Spleen (tissue), 11 donors: ENCODE results near the gene PTTG1IP2. TPM values are rescaled to one million over a fixed set of nuclear protein-coding genes. Genes with fewer than 3 reads are reported as not detected.

Experiments
- DNase-seq: peaks from one replicate; pipeline ENCODE4 v3.0.0-alpha.2; 2020
- H3K27ac ChIP-seq, 8 donors: fragments of 200-600 bp; sonication (generic) in 7 of 8; 1 replicate in 4 of 8; 2 replicates in 4 of 8; pipeline versions ENCODE4 v1.5.0 to v1.8.0; 2016 to 2021; ENCODE audit warnings: inconsistent platforms in 4 of 8, mild to moderate bottlenecking in 4 of 8, moderate library complexity in 1 of 8
- H3K27me3 ChIP-seq, 7 donors: fragments of 200-600 bp; sonication (generic) in 6 of 7; replicated peaks in 1 of 7; 1 replicate in 4 of 7; 2 replicates in 3 of 7; pipeline versions ENCODE4 v1.5.0 to v1.8.0; 2016 to 2021; ENCODE audit warnings: inconsistent platforms in 3 of 7, mild to moderate bottlenecking in 1 of 7
- H3K36me3 ChIP-seq, 6 donors: fragments of 200-600 bp; sonication (generic) in 5 of 6; 1 replicate in 4 of 6; 2 replicates in 2 of 6; pipeline versions ENCODE4 v1.5.0 to v1.8.0; 2016 to 2021; ENCODE audit warnings: inconsistent platforms in 2 of 6
- H3K4me1 ChIP-seq, 6 donors: fragments of 200-600 bp; sonication (generic) in 5 of 6; 1 replicate in 3 of 6; 2 replicates in 3 of 6; pipeline versions ENCODE4 v1.5.0 to v1.8.0; 2016 to 2021; ENCODE audit warnings: inconsistent platforms in 3 of 6
- H3K4me3 ChIP-seq, 8 donors: fragments of 200-600 bp; sonication (generic) in 7 of 8; 1 replicate in 4 of 8; 2 replicates in 4 of 8; pipeline versions ENCODE4 v1.5.0 to v1.8.0; 2016 to 2021; ENCODE audit warnings: inconsistent platforms in 4 of 8, mild to moderate bottlenecking in 4 of 8, moderate library complexity in 2 of 8
- H3K9me3 ChIP-seq, 8 donors: fragments of 200-600 bp; sonication (generic) in 7 of 8; 1 replicate in 4 of 8; 2 replicates in 4 of 8; pipeline versions ENCODE4 v1.5.0 to v1.8.0; 2016 to 2021; ENCODE audit warnings: inconsistent platforms in 4 of 8
- POLR2A ChIP-seq, 3 donors: fragments of 450-650 bp; IDR thresholded peaks; one replicate each; pipeline ENCODE4 v1.5.1; 2017; ENCODE audit warnings: antibody characterized with exemption in 3 of 3, mild to moderate bottlenecking in 1 of 3
- POLR2AphosphoS5 ChIP-seq, 3 donors: sonication (generic); formaldehyde crosslinking; IDR thresholded peaks; one replicate each; pipeline ENCODE4 v1.5.1; 2017; ENCODE audit warnings: antibody characterized with exemption in 3 of 3
- WGBS, 5 donors: extraction: QIAGEN DNeasy Blood & Tissue Kit in 3 of 5; methylation state at CpG; one replicate each; pipeline versions ENCODE4 v1.1.5 to v1.1.7; 2013 to 2018; 5-methylcytosine and 5-hydroxymethylcytosine counted together
- intact Hi-C: fragments of 100-400 bp; cut with DNase I; formaldehyde crosslinking; loops from one replicate; pipeline ENCODE4 v1.15.0; 2023; ENCODE audit warnings: low total_unique reads
- polyA plus RNA-seq, 3 donors: library from polyadenylated mRNA; stranded (reverse); fragments of 200-250 nt; gene quantifications; one replicate each; pipeline ENCODE4 v1.2.1, GENCODE V29; 2013
- total RNA-seq, 7 donors: library from RNA; depleted of rRNA in 3 of 7; stranded (reverse); fragments of >200 nt in 3 of 7; fragmentation: NEBNext Ultra II Directional in 4 of 7; extraction: Animal tissue kit (Norgen Biotek cat#: 25700) in 4 of 7; gene quantifications; one replicate each; pipeline versions ENCODE4 v1.1.0 to v1.2.1, GENCODE V29; 2016 to 2021
- TF ChIP-seq, protein P1 (sequence below), 11 experiments: fragments of 200-600 bp in 7 of 11; fragments of 450-650 bp in 4 of 11; sonication (generic) in 4 of 11; IDR thresholded peaks in 8 of 11; conservative IDR thresholded peaks in 3 of 11; 1 replicate in 7 of 11; 2 replicates in 4 of 11; pipeline versions ENCODE4 v1.4.0 to v1.8.0; 2016 to 2021; ENCODE audit warnings: antibody characterized with exemption in 11 of 11, inconsistent platforms in 4 of 11, mild to moderate bottlenecking in 1 of 11
- donor health status: healthy with polysubstance abuse.
- donor health status: DM: no; HTN: no; CAD: no; lungs with moderate emphysema.
- donor health status: DM: no; HTN: no; CAD: no.
- donor health status: Bipolar disorder and iron deficiency.
- donor health status: healthy.
- donor health status: DM: no; HTN: no; CAD: no.
- donor health status: DM: yes; HTN: yes; CAD: no.

Gene PTTG1IP2
- total and polyA plus RNA-seq, 10 donors: not detected

GRCh38 chr7:90518630-90519029, 49.2 kb downstream of the PTTG1IP2 start:
- Histone ChIP-seq H3K9me3 (no peaks in the 10 kb centered on the region), H3K36me3 (no peaks in the 10 kb centered on the region), H3K4me1 (no peaks in the 10 kb centered on the region), H3K4me3 (no peak overlapping the region), H3K27me3 (no peaks in the 10 kb centered on the region), H3K27ac (no peak overlapping the region)
- 81 to 96% (median 90%) methylated on average over 1 of the region's 1 CpG for WGBS, 5 donors
- DNase-seq: no peak
- intact Hi-C loops: no loop called here
- TF ChIP-seq POLR2AphosphoS5 (IDR thresholded peaks at IDR 0.05) (no peak), POLR2A (IDR thresholded peaks at IDR 0.05) (no peak)
- TF ChIP-seq, protein P1, sequence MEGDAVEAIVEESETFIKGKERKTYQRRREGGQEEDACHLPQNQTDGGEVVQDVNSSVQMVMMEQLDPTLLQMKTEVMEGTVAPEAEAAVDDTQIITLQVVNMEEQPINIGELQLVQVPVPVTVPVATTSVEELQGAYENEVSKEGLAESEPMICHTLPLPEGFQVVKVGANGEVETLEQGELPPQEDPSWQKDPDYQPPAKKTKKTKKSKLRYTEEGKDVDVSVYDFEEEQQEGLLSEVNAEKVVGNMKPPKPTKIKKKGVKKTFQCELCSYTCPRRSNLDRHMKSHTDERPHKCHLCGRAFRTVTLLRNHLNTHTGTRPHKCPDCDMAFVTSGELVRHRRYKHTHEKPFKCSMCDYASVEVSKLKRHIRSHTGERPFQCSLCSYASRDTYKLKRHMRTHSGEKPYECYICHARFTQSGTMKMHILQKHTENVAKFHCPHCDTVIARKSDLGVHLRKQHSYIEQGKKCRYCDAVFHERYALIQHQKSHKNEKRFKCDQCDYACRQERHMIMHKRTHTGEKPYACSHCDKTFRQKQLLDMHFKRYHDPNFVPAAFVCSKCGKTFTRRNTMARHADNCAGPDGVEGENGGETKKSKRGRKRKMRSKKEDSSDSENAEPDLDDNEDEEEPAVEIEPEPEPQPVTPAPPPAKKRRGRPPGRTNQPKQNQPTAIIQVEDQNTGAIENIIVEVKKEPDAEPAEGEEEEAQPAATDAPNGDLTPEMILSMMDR (IDR thresholded peaks at IDR 0.05 in 8 of 11, conservative IDR thresholded peaks at IDR 0.05 in 3 of 11): no peak

DNA sequence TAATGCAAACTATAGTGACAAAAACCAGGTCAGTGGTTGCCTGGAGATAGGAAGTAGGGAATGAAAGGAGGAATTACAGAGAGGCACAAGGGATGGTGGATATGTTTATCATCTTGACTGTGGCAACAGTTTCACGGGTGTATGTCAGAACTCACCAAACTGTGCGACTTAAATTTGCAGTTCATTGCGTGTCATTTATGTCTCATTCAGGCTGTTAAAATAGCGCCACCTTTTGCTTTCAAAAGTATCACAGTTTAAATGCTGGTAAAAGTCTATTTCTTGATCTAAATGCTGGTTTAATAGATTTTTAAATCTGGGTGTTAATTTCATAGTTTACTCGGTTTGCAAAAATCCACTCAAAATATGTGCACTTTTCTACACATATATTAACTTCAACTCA, 51.0 kb downstream of the PTTG1IP2 start:
- intact Hi-C loops: no loop called here
- 30 to 48% (median 40%) methylated on average over 5 of the region's 5 CpGs for WGBS, 5 donors

GRCh38 chr7:90530263-90530662, 60.8 kb downstream of the PTTG1IP2 start:
- no peak for DNase-seq
- TF ChIP-seq, protein P1 (IDR thresholded peaks at IDR 0.05 in 8 of 11, conservative IDR thresholded peaks at IDR 0.05 in 3 of 11): no peak
- TF ChIP-seq POLR2A (IDR thresholded peaks at IDR 0.05) (no peak), POLR2AphosphoS5 (IDR thresholded peaks at IDR 0.05) (no peak)
- intact Hi-C loops: no loop called here
- no peak overlapping the region for H3K27ac ChIP-seq
- no peaks in the 10 kb centered on the region for H3K36me3 ChIP-seq
- H3K9me3 ChIP-seq: no peaks in the 10 kb centered on the region
- no peaks in the 10 kb centered on the region for H3K27me3 ChIP-seq
- H3K4me1 ChIP-seq: no peaks in the 10 kb centered on the region
- H3K4me3 ChIP-seq: no peak overlapping the region
- WGBS, 5 donors: 37 to 84% (median 63%) methylated on average over 1 of the region's 1 CpG

More for the DNA sequence above, 51.0 kb downstream of the PTTG1IP2 start:
- Histone ChIP-seq H3K4me3 (no peak overlapping the region), H3K4me1 (no peaks in the 10 kb centered on the region), H3K27ac (no peak overlapping the region), H3K36me3 (no peaks in the 10 kb centered on the region), H3K27me3 (no peaks in the 10 kb centered on the region), H3K9me3 (no peaks in the 10 kb centered on the region)
- no peak for DNase-seq
- TF ChIP-seq POLR2AphosphoS5 (IDR thresholded peaks at IDR 0.05) (no peak), POLR2A (IDR thresholded peaks at IDR 0.05) (no peak)
- TF ChIP-seq, protein P1 (IDR thresholded peaks at IDR 0.05 in 8 of 11, conservative IDR thresholded peaks at IDR 0.05 in 3 of 11): no peak

- intact Hi-C loops: no loop called here
- Histone ChIP-seq H3K4me3 (no peak overlapping the region), H3K36me3 (no peaks in the 10 kb centered on the region), H3K27me3 (no peaks in the 10 kb centered on the region), H3K9me3 (no peaks in the 10 kb centered on the region), H3K27ac (no peak overlapping the region), H3K4me1 (peaks cover 0 to 10% (median 1%) of the 10 kb centered on the region in 6 donors)
- DNase-seq: no peak
- TF ChIP-seq, protein P1 (IDR thresholded peaks at IDR 0.05 in 8 of 11, conservative IDR thresholded peaks at IDR 0.05 in 3 of 11): no peak
- TF ChIP-seq POLR2AphosphoS5 (IDR thresholded peaks at IDR 0.05) (no peak), POLR2A (IDR thresholded peaks at IDR 0.05) (no peak)
- 70 to 83% (median 79%) methylated on average over 7 of the region's 7 CpGs for whole genome bisulfite sequencing, 5 donors
These were observed 62.9 kb downstream of the PTTG1IP2 start for GRCh38 chr7:90532231-90532929.
